Measurements from ENCODE around the gene PTPRM.

GRCh38 chr18:7603259-7604000, 36.3 kb downstream of the PTPRM start:
- TF ChIP-seq CTCF (IDR thresholded peaks at IDR 0.05; ENCODE audit: borderline replicate concordance, extremely low read depth, low read length, poor library complexity, severe bottlenecking) = no peak
- TF ChIP-seq EZH2 (IDR thresholded peaks at IDR 0.05; ENCODE audit: borderline replicate concordance, low read depth, low read length, severe bottlenecking) = no peak

All from DND-41 (cell line).